Measurements from ENCODE around the gene NTRK1. TPM values are rescaled to one million over a fixed set of nuclear protein-coding genes. Genes with fewer than 3 reads are reported as not detected.

Gene NTRK1
- total RNA-seq, 1 experiment from 2014 or later, result 0.89 TPM

DNA sequence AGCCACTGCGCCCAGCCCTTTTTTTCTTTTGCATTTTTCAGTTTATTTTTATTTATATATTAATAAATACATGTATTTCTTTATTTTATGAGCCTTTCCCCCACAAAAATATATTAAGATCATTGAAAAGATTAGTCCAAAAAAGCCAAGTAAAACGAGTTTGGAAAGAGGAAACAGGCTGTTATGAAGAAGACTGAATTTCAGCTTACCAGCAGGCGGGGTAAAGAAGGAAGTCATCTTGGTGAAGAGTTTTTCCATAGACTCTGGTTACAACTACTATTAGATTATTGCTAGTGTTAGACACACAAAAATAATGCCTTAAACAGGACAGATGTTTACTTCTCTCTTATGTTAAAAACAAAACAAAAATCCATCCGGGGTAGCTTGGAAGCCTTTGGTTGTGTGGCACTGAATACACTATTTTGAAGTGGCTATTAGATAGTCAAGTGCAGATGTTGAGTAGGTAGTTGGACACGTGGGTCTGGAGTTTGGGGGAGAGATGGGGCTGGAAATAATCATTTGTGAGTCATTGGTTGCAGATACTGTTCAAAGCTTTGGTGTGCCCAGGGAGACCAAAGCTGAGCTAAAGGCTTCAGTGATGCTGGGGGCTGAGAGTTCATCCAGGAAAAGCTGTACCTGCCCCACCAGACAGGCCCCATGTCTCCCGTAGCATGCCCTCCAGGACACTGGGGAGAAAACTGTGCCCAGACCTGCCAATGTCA is 51.1 kb downstream of the NTRK1 start:
- Histone ChIP-seq H3K4me1 (ENCODE audit: control insufficient read depth in 1 of 2, insufficient read depth in 2 of 2, low read length in 2 of 2) (peaks cover 5 to 24% of the 10 kb centered on the region in 2 experiments; a peak in 3 of 4 replicates), H4K20me1 (ENCODE audit: insufficient read depth) (no peaks in the 10 kb centered on the region), H3K9ac (ENCODE audit: low read length) (no peak overlapping the region), H3K27ac (ENCODE audit: low read depth, low read length) (no peak overlapping the region), H2AFZ (ENCODE audit: low read depth, low read length, poor library complexity, severe bottlenecking) (no peak overlapping the region), H3K9me3 (ENCODE audit: control insufficient read depth in 1 of 2, insufficient read depth in 1 of 2, low read depth in 1 of 2, low read length in 2 of 2) (no peaks in the 10 kb centered on the region), H3K27me3 (ENCODE audit: insufficient read depth, low read length) (no peaks in the 10 kb centered on the region), H3K4me3 (replicated peaks in 1 of 2; ENCODE audit: low read depth in 1 of 2, low read length in 2 of 2) (no peak overlapping the region), H3K9me2 (ENCODE audit: insufficient read depth) (no peaks in the 10 kb centered on the region), H3K79me2 (ENCODE audit: insufficient read depth, low read length) (no peaks in the 10 kb centered on the region), H3K4me2 (ENCODE audit: low read length) (no peak overlapping the region), H3K36me3 (ENCODE audit: control insufficient read depth in 1 of 2, insufficient read depth in 2 of 2, low read length in 2 of 2) (peaks cover 2 to 17% of the 10 kb centered on the region in 2 experiments; a peak in 3 of 4 replicates)
- DNase-seq (ENCODE audit: low read depth, low spot score), result no peak
- BruUV-seq (replicated peaks), result no TSS peak
- intact Hi-C loops (cut with micrococcal nuclease), result no loop called here
- ChIA-PET RAD21 (ENCODE audit: low non-redundant PET in 1 of 2, low total read pairs in 2 of 2, uncharacterized antibody in 2 of 2, unreplicated experiment in 2 of 2) (no interaction called here), CTCF (interaction anchor here (1.6 kb wide), 1 partner anchor 20 kb away, joined by 4 read pairs; no protein-coding TSS in a partner anchor), POLR2A (no interaction called here)
- TF ChIP-seq CTCF (IDR thresholded peaks at IDR 0.05 in 2 of 3, conservative IDR thresholded peaks at IDR 0.05 in 1 of 3; ENCODE audit: borderline replicate concordance in 1 of 3, insufficient read depth in 1 of 3, low read depth in 2 of 3, low read length in 2 of 3) (no peak), ZNF274 (IDR thresholded peaks at IDR 0.05; ENCODE audit: low read depth, low read length) (no peak), TCF7L2 (IDR thresholded peaks at IDR 0.05; ENCODE audit: borderline replicate concordance, extremely low read depth, insufficient read depth, insufficient read length) (no peak), YY1 (IDR thresholded peaks at IDR 0.05; ENCODE audit: extremely low read depth, insufficient replicate concordance, low read depth, low read length) (no peak), SP1 (IDR thresholded peaks at IDR 0.05; ENCODE audit: low read depth) (no peak), POLR2A (IDR thresholded peaks at IDR 0.05; ENCODE audit: borderline replicate concordance, extremely low read depth, insufficient read depth, insufficient read length) (no peak), JUND (IDR thresholded peaks at IDR 0.05) (no peak), CEBPB (IDR thresholded peaks at IDR 0.05; ENCODE audit: low read depth) (no peak), RAD21 (IDR thresholded peaks at IDR 0.05; ENCODE audit: low read depth) (no peak), EZH2phosphoT487 (IDR thresholded peaks at IDR 0.05; ENCODE audit: borderline replicate concordance) (no peak), POLR2AphosphoS5 (IDR thresholded peaks at IDR 0.05; ENCODE audit: low read depth, low read length) (no peak), EZH2 (IDR thresholded peaks at IDR 0.05) (no peak)
- TF ChIP-seq, protein P1, sequence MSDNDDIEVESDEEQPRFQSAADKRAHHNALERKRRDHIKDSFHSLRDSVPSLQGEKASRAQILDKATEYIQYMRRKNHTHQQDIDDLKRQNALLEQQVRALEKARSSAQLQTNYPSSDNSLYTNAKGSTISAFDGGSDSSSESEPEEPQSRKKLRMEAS (IDR thresholded peaks at IDR 0.05), result no peak
- TF ChIP-seq, protein P2, sequence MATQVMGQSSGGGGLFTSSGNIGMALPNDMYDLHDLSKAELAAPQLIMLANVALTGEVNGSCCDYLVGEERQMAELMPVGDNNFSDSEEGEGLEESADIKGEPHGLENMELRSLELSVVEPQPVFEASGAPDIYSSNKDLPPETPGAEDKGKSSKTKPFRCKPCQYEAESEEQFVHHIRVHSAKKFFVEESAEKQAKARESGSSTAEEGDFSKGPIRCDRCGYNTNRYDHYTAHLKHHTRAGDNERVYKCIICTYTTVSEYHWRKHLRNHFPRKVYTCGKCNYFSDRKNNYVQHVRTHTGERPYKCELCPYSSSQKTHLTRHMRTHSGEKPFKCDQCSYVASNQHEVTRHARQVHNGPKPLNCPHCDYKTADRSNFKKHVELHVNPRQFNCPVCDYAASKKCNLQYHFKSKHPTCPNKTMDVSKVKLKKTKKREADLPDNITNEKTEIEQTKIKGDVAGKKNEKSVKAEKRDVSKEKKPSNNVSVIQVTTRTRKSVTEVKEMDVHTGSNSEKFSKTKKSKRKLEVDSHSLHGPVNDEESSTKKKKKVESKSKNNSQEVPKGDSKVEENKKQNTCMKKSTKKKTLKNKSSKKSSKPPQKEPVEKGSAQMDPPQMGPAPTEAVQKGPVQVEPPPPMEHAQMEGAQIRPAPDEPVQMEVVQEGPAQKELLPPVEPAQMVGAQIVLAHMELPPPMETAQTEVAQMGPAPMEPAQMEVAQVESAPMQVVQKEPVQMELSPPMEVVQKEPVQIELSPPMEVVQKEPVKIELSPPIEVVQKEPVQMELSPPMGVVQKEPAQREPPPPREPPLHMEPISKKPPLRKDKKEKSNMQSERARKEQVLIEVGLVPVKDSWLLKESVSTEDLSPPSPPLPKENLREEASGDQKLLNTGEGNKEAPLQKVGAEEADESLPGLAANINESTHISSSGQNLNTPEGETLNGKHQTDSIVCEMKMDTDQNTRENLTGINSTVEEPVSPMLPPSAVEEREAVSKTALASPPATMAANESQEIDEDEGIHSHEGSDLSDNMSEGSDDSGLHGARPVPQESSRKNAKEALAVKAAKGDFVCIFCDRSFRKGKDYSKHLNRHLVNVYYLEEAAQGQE (IDR thresholded peaks at IDR 0.05; ENCODE audit: low read depth), result no peak
- ATAC-seq, result no peak

All from HCT116 (cell line).